Astrocyte (in vitro differentiated cells and primary cell): ENCODE data around the gene USP13.

ENCODE experiments used
- EZH2 ChIP-seq: IDR thresholded peaks from 2 replicates; pipeline ENCODE4 v1.6.1; 2012; ENCODE audit warnings: mild to moderate bottlenecking, low read length, inconsistent platforms; ENCODE audit not compliant: insufficient read depth
- TF ChIP-seq, protein P1 (sequence below): IDR thresholded peaks from 2 replicates; pipeline ENCODE4 v1.5.1; 2011; ENCODE audit warnings: low read depth, mild to moderate bottlenecking, inconsistent platforms, low read length, moderate library complexity; ENCODE audit not compliant: insufficient read depth

DNA sequence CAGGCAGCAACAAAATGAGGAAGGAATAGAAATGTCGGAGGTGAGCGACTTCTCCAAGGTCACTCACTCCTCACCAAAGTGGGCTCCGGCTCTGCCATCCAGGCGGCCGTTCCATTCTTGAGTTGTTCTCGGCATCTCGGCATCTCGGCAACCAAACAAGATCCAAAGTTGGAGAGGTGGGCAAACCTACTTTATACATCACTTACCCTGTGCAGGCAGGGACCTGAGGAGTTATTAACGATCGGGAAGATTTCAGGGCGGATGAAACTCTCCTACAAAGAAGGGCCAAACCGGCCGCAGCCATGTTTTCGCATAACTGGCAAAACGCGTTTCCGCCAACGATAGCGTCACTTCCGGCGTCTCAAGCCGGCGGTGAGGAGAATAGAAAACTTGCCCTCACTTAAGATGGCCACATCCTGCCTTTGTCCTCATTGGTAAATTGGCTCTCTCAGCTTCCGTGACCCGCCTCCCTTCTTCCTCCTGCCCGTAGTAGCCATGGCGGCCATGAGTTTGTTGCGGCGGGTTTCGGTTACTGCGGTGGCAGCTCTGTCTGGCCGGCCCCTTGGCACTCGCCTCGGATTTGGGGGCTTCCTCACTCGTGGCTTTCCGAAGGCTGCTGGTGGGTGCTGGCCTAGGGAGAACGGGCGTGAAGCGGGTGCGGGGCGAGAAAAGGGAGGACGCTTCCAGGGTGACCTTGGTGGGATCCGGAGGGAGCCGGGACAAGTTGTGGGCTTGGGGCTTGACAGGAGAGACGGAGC, 48.3 kb upstream of the USP13 start, which contains the start of the genes MRPL47 and NDUFB5:
- TF ChIP-seq, protein P1, sequence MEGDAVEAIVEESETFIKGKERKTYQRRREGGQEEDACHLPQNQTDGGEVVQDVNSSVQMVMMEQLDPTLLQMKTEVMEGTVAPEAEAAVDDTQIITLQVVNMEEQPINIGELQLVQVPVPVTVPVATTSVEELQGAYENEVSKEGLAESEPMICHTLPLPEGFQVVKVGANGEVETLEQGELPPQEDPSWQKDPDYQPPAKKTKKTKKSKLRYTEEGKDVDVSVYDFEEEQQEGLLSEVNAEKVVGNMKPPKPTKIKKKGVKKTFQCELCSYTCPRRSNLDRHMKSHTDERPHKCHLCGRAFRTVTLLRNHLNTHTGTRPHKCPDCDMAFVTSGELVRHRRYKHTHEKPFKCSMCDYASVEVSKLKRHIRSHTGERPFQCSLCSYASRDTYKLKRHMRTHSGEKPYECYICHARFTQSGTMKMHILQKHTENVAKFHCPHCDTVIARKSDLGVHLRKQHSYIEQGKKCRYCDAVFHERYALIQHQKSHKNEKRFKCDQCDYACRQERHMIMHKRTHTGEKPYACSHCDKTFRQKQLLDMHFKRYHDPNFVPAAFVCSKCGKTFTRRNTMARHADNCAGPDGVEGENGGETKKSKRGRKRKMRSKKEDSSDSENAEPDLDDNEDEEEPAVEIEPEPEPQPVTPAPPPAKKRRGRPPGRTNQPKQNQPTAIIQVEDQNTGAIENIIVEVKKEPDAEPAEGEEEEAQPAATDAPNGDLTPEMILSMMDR: no peak
- no peak for TF ChIP-seq EZH2
